HFFc6 (cell line): ENCODE results near the gene TMC7. TPM values are rescaled to one million over a fixed set of nuclear protein-coding genes. Genes with fewer than 3 reads are reported as not detected.

Experiments
- DNase-seq: peaks from one replicate; pipeline ENCODE4 v3.0.0-alpha.2; 2018
- H3K27ac Mint-ChIP-seq: 2 replicates; pipeline ENCODE4 v1.8.0; 2020; ENCODE audit warnings: mild to moderate bottlenecking, mixed read lengths
- H3K27me3 Mint-ChIP-seq: 2 replicates; pipeline ENCODE4 v1.8.0; 2021; ENCODE audit warnings: mild to moderate bottlenecking, moderate library complexity, mixed read lengths; ENCODE audit not compliant: insufficient read depth
- H3K36me3 Mint-ChIP-seq: 2 replicates; pipeline ENCODE4 v1.8.0; 2021; ENCODE audit warnings: low read depth, mixed read lengths
- H3K4me1 Mint-ChIP-seq: 2 replicates; pipeline ENCODE4 v1.8.0; 2020; ENCODE audit warnings: low read depth, mixed read lengths
- H3K4me3 Mint-ChIP-seq: 2 replicates; pipeline ENCODE4 v1.8.0; 2020; ENCODE audit warnings: mild to moderate bottlenecking, moderate library complexity, mixed read lengths
- H3K9me3 Mint-ChIP-seq: 2 replicates; pipeline ENCODE4 v1.8.0; 2020; ENCODE audit warnings: mild to moderate bottlenecking, mixed read lengths
- total RNA-seq, 6 experiments: library from RNA; stranded (reverse); fragmentation: NEBNext Ultra II Directional; extraction: Animal tissue kit (Norgen Biotek cat#: 25700); gene quantifications; 2 replicates in 1 of 6; 3 replicates in 5 of 6; pipeline ENCODE4 v1.2.3, GENCODE V29; 2021
- TF ChIP-seq, protein P1 (sequence below): fragments of 200-600 bp; sonication (generic); IDR thresholded peaks from 2 replicates; pipeline ENCODE4 v1.5.0; 2021; ENCODE audit warnings: antibody characterized with exemption, mild to moderate bottlenecking

TMC7 gene
- total RNA-seq, 6 experiments from 2014 or later = 0.35 to 1.1 (median 0.58) TPM

DNA sequence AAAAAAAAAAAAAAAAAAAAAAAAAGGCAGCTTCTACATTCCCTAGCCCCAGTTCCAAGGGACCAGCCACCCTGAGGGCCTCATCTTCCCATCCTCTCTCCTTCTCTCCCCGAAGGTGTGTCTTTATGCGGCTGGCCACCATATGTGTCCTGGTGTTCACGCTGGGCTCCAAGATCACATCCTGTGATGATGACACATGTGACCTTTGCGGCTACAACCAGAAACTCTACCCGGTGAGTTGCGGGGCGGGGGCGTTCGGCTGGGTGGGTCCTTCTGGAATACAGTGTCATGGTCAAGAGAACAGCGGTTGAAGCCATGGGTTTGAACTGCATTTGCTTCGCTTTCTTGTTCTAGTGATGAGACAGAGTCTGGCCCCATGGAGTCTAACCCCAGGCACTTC lies 61.0 kb downstream of the TMC7 start:
- no peak overlapping the region for H3K27ac Mint-ChIP-seq
- no peak overlapping the region for H3K4me3 Mint-ChIP-seq
- no peaks in the 10 kb centered on the region for H3K36me3 Mint-ChIP-seq
- no peaks in the 10 kb centered on the region for H3K9me3 Mint-ChIP-seq
- no peaks in the 10 kb centered on the region for H3K4me1 Mint-ChIP-seq
- peaks cover 2% of the 10 kb centered on the region for H3K27me3 Mint-ChIP-seq
- DNase-seq = no peak
- TF ChIP-seq, protein P1, sequence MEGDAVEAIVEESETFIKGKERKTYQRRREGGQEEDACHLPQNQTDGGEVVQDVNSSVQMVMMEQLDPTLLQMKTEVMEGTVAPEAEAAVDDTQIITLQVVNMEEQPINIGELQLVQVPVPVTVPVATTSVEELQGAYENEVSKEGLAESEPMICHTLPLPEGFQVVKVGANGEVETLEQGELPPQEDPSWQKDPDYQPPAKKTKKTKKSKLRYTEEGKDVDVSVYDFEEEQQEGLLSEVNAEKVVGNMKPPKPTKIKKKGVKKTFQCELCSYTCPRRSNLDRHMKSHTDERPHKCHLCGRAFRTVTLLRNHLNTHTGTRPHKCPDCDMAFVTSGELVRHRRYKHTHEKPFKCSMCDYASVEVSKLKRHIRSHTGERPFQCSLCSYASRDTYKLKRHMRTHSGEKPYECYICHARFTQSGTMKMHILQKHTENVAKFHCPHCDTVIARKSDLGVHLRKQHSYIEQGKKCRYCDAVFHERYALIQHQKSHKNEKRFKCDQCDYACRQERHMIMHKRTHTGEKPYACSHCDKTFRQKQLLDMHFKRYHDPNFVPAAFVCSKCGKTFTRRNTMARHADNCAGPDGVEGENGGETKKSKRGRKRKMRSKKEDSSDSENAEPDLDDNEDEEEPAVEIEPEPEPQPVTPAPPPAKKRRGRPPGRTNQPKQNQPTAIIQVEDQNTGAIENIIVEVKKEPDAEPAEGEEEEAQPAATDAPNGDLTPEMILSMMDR = no peak

DNA sequence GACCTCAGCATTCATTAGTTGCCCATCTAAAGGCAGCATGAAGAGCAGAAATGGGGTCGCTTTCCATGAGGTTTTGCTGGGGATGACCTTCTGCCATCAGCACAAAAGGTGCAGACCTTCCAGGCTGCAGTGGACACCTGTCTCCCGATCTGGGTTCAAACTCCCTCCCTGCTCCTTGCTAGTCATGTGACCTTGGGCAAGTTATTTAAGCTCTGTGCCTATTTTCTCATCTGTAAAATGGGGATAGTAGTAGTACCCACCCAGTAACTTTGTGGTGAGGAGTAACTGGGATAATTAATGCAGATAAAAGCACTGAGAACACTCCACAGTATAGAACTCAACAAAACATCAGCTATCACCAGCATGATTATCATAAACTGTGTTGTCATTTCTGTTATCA lies 62.3 kb downstream of the TMC7 start:
- H3K9me3 Mint-ChIP-seq = no peaks in the 10 kb centered on the region
- H3K36me3 Mint-ChIP-seq = no peaks in the 10 kb centered on the region
- no peaks in the 10 kb centered on the region for H3K4me1 Mint-ChIP-seq
- no peak overlapping the region for H3K27ac Mint-ChIP-seq
- TF ChIP-seq, protein P1 = no peak
- peaks cover 2% of the 10 kb centered on the region for H3K27me3 Mint-ChIP-seq
- H3K4me3 Mint-ChIP-seq = no peak overlapping the region
- DNase-seq = no peak

GRCh38 chr16:19062706-19063105 lies 79.0 kb downstream of the TMC7 start:
- no peak overlapping the region; the same call in 1 of the 2 replicates for H3K27ac Mint-ChIP-seq
- no peaks in the 10 kb centered on the region for H3K9me3 Mint-ChIP-seq
- H3K4me3 Mint-ChIP-seq = no peak overlapping the region

DNA sequence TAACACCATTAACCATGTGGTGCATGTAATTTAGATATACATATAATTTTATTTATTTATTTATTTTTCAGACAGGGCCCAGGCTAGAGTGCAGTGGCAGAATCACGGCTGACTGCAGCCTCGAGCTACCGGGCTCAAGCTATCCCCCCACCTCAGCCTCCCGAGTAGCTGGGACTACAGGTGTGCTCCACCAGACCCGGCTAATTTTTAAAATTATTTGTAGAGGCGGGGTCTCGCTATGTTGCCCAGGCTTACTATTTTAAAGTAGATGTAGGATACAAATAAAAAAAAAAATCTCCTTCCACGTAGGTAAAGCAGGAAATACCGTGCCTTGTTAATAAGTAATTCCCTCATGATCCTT lies 83.2 kb downstream of the TMC7 start:
- DNase-seq = no peak
- Mint-ChIP-seq H3K9me3 (no peaks in the 10 kb centered on the region), H3K4me1 (peaks cover 10% of the 10 kb centered on the region), H3K27me3 (peaks cover 3% of the 10 kb centered on the region), H3K4me3 (peak overlapping the region; percentile 95), H3K36me3 (no peaks in the 10 kb centered on the region), H3K27ac (peak overlapping the region; percentile 96)
- TF ChIP-seq, protein P1 = no peak

More at GRCh38 chr16:19062706-19063105, 79.0 kb downstream of the TMC7 start:
- H3K36me3 Mint-ChIP-seq = no peaks in the 10 kb centered on the region
- no peak for DNase-seq
- H3K4me1 Mint-ChIP-seq = peaks cover 10% of the 10 kb centered on the region
- H3K27me3 Mint-ChIP-seq = peaks cover 3% of the 10 kb centered on the region
- TF ChIP-seq, protein P1 = no peak

- peak; percentile 100 for DNase-seq
- Mint-ChIP-seq H3K27ac (peak within 1 kb of the TSS; percentile 96), H3K4me1 (peaks cover 10% of the 10 kb centered on the region), H3K36me3 (no peaks in the 10 kb centered on the region), H3K27me3 (peaks cover 3% of the 10 kb centered on the region), H3K9me3 (no peaks in the 10 kb centered on the region), H3K4me3 (peak within 1 kb of the TSS; percentile 95)
- TF ChIP-seq, protein P1 = peak; percentile 49; the same call in 1 of the 2 replicates
Observed at GRCh38 chr16:19067349-19068236, 83.9 kb downstream of the TMC7 start, which contains the start of gene COQ7. TSS of gene COQ7 (plus strand) at chr16:19067614. CDS start at chr16:19067665, 51 bp downstream.
